Measurements from ENCODE around the gene ACAN. TPM values are rescaled to one million over a fixed set of nuclear protein-coding genes. Genes with fewer than 3 reads are reported as not detected.
A peak's percentile ranks its signal among the peaks of the same experiment; 100 is the strongest.

ACAN gene
- total RNA-seq, 1 experiment from 2014 or later: 0.50 TPM

DNA sequence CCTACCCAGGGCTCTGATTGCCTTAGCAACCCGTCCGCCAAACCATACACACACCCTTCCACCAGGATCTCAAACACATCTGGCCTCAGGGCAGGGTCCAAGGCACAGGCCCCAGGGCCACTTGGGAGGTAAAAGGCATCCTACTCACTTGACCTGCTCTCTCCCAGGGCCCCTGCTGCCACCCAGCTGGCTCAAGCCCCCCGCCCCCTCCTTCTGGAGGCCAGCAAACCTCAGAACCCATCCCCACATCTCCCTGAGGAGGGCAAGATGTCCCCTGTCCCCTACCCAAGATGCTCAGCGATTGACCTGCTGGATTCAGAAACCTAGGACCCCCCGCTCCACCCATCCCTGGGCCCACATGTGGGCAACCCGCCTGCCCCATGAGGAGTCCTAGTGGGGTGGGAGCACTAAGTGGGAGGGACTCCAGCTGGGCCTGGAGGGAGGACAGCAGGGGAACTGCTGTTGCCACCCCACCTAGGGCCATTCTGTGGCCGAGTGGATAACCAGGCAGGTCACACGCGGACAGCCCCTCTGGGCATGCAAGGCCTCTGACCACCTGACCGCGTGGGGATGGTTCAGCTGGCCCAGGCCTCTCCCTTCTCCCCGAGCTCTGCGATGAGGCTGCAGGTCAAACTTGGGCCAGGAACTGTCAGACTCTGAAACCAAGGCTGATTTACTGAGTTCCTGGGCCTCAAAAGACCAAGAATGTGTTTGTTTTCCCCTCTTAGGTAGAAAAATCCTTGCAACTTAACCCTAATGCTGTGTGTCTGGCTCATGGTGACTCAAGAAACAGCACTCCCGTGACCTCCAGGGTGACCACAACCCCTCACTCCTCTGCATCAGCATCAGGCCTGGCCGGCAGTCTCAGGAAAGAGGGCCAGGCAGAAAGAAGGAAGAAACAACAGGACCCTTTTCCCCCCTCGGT is 105.7 kb downstream of the ACAN start:
- no peak overlapping the region for H3T11ph ChIP-seq (ENCODE audit: low read length)
- Mint-ChIP-seq H3K36me3 (ENCODE audit: insufficient read depth in 1 of 3, low read depth in 3 of 3) (peaks cover 72 to 85% (median 77%) of the 10 kb centered on the region in 3 experiments), H3K4me1 (peaks cover 58 to 86% of the 10 kb centered on the region in 2 experiments), H3K9me3 (peaks cover 0 to 2% of the 10 kb centered on the region in 2 experiments; a peak in 3 of 5 replicates), H3K4me3 (peak overlapping the region in 1 of 2 experiments; percentile 98; a peak in 3 of 5 replicates), H3K27me3 (ENCODE audit: low read depth) (no peaks in the 10 kb centered on the region), H3K27ac (peak overlapping the region; percentile 80 to 94 (median 90); a peak in 6 of 7 replicates)
- no peak overlapping the region for H2BK120ac ChIP-seq (ENCODE audit: low read depth, low read length, poor library complexity, severe bottlenecking)
- DNase-seq: no peak
- no peak overlapping the region for H2BK12ac ChIP-seq (ENCODE audit: insufficient read length, low read depth, low read length)
- H3K27ac ChIP-seq (ENCODE audit: insufficient read length, low read depth, low read length): no peak overlapping the region
- H2BK20ac ChIP-seq (ENCODE audit: low read depth, low read length, poor library complexity, severe bottlenecking): no peak overlapping the region
- no peak overlapping the region; the same call in 1 of the 2 replicates for H3K14ac ChIP-seq (ENCODE audit: insufficient read depth, low read length)
- no peak overlapping the region for H3K23ac ChIP-seq (ENCODE audit: insufficient read length, low read depth, low read length)
- H2AK5ac ChIP-seq (ENCODE audit: insufficient read length, low read length): no peak overlapping the region
- H3K27me3 ChIP-seq (ENCODE audit: insufficient read depth, low read length): no peaks in the 10 kb centered on the region
- H3K18ac ChIP-seq (ENCODE audit: insufficient read length, low read depth, low read length): no peak overlapping the region
- no peaks in the 10 kb centered on the region for H4K20me1 ChIP-seq (ENCODE audit: control insufficient read depth, insufficient read depth, insufficient read length)
- no peak overlapping the region for H3K56ac ChIP-seq (ENCODE audit: insufficient read length, low read depth, low read length)
- no peak overlapping the region for H2BK5ac ChIP-seq (ENCODE audit: insufficient read length, low read length)
- no peak overlapping the region for H2BK15ac ChIP-seq (ENCODE audit: low read depth, low read length)
- peak overlapping the region; percentile 100 for H3K4me2 ChIP-seq (ENCODE audit: insufficient read depth, insufficient read length, low read length)
- H4K8ac ChIP-seq (replicated peaks; ENCODE audit: insufficient read length, low read depth, low read length): no peak overlapping the region
- no peak overlapping the region for H4K5ac ChIP-seq (ENCODE audit: insufficient read length, low read depth, low read length)
- H3K4me1 ChIP-seq (ENCODE audit: insufficient read depth, low read length): peaks cover 8% of the 10 kb centered on the region
- no peak overlapping the region for H3K9ac ChIP-seq (ENCODE audit: extremely low read depth, insufficient read length, low read length)
- TF ChIP-seq, protein P1, sequence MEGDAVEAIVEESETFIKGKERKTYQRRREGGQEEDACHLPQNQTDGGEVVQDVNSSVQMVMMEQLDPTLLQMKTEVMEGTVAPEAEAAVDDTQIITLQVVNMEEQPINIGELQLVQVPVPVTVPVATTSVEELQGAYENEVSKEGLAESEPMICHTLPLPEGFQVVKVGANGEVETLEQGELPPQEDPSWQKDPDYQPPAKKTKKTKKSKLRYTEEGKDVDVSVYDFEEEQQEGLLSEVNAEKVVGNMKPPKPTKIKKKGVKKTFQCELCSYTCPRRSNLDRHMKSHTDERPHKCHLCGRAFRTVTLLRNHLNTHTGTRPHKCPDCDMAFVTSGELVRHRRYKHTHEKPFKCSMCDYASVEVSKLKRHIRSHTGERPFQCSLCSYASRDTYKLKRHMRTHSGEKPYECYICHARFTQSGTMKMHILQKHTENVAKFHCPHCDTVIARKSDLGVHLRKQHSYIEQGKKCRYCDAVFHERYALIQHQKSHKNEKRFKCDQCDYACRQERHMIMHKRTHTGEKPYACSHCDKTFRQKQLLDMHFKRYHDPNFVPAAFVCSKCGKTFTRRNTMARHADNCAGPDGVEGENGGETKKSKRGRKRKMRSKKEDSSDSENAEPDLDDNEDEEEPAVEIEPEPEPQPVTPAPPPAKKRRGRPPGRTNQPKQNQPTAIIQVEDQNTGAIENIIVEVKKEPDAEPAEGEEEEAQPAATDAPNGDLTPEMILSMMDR (conservative IDR thresholded peaks at IDR 0.05): no peak
- peaks cover 9% of the 10 kb centered on the region for H3K23me2 ChIP-seq (ENCODE audit: insufficient read length, low read depth, low read length, poor library complexity, severe bottlenecking)
- H4K91ac ChIP-seq (ENCODE audit: insufficient read length, low read depth, low read length): no peak overlapping the region
- H3K9me3 ChIP-seq (ENCODE audit: control insufficient read depth, low read depth, low read length): no peaks in the 10 kb centered on the region
- peaks cover 23% of the 10 kb centered on the region; the same call in 1 of the 2 replicates for H3K79me2 ChIP-seq (ENCODE audit: insufficient read depth, low read length)
- peaks cover 26% of the 10 kb centered on the region for H3K79me1 ChIP-seq (ENCODE audit: insufficient read depth, low read depth, low read length, poor library complexity, severe bottlenecking)
- H2AFZ ChIP-seq (ENCODE audit: low read length): no peak overlapping the region
- no peak overlapping the region; the same call in 1 of the 2 replicates for H3K4ac ChIP-seq (ENCODE audit: low read depth, low read length)
- WGBS (ENCODE audit: extremely low coverage, insufficient read length, low lambda C conversion rate): no CpG with 5 or more reads among the region's 16 CpGs
